ENCODE results near the gene CREBBP. TPM values are rescaled to one million over a fixed set of nuclear protein-coding genes. Genes with fewer than 3 reads are reported as not detected.

Gene CREBBP
- total RNA-seq, 2 donors from 2014 or later, result 65.0 to 103 TPM

DNA sequence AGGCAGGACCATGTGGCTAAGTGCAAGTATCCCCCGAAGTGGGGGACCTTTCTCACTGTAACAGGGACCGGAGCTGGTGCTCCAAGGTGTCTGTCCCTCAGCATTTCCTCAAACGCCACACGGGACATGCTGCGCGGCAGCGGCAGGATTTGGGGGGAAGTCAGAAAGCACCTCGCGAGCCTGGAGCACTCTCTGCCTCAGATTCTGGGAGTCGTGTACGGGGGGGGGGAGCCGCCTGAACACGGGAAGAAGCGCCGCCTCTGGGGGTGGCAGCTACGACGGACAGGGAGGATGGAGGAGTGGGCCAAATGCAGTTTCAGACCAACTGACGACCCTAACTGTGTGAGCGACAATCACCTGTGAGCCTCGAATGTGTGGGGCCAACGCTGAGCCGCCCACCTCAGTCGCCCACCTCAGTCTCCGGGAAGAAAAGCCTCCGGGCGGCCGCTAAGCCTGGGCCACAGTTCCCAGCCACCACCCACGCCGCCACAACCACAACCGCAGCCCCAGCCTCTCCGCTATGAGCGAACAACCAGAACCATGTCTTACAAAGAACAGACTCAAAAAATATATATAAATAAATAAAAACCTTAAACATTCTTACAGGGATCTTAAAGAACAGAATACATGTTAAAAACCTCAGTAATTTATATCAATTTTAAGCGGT is 154.4 kb downstream of the CREBBP start:
- TF ChIP-seq, protein P1, sequence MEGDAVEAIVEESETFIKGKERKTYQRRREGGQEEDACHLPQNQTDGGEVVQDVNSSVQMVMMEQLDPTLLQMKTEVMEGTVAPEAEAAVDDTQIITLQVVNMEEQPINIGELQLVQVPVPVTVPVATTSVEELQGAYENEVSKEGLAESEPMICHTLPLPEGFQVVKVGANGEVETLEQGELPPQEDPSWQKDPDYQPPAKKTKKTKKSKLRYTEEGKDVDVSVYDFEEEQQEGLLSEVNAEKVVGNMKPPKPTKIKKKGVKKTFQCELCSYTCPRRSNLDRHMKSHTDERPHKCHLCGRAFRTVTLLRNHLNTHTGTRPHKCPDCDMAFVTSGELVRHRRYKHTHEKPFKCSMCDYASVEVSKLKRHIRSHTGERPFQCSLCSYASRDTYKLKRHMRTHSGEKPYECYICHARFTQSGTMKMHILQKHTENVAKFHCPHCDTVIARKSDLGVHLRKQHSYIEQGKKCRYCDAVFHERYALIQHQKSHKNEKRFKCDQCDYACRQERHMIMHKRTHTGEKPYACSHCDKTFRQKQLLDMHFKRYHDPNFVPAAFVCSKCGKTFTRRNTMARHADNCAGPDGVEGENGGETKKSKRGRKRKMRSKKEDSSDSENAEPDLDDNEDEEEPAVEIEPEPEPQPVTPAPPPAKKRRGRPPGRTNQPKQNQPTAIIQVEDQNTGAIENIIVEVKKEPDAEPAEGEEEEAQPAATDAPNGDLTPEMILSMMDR (IDR thresholded peaks at IDR 0.05), result no peak
- Histone ChIP-seq H3K4me1 (ENCODE audit: control insufficient read depth in 1 of 2, low read depth in 2 of 2) (no peaks in the 10 kb centered on the region), H3K27me3 (replicated peaks; ENCODE audit: insufficient read depth) (no peaks in the 10 kb centered on the region), H3K36me3 (peaks cover 41% of the 10 kb centered on the region), H3K9me3 (no peaks in the 10 kb centered on the region), H3K4me3 (no peak overlapping the region), H3K27ac (no peak overlapping the region)
- DNase-seq (ENCODE audit: low spot score) (no peak), ATAC-seq (ENCODE audit: insufficient number of reproducible peaks, low FRiP score, low read depth) (no peak)

DNA sequence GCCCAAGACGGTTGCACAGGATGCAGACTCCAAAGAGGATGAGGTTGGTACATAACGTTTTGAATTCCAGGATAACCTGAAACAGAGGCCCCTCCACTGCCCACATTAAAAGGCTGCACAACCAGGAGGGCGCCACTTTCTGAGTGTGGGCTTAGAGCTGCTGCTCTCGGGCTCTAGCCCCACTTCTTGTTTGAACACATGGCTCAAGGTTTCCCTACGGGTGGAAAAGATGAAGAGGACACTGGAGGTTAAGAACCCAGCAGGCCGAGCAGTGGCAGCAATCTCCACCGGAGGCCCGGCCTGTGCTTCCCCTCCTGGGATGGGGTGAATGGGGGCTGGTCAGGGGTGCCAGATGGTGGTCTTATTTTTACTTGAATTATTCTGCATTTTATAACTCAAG is 155.2 kb downstream of the CREBBP start:
- no peak for ATAC-seq (ENCODE audit: insufficient number of reproducible peaks, low FRiP score, low read depth)
- DNase-seq (ENCODE audit: low spot score), result no peak
- no peaks in the 10 kb centered on the region for H3K9me3 ChIP-seq
- no peaks in the 10 kb centered on the region for H3K4me1 ChIP-seq (ENCODE audit: control insufficient read depth in 1 of 2, low read depth in 2 of 2)
- H3K4me3 ChIP-seq, result no peak overlapping the region
- no peaks in the 10 kb centered on the region for H3K27me3 ChIP-seq (replicated peaks; ENCODE audit: insufficient read depth)
- H3K27ac ChIP-seq, result no peak overlapping the region
- H3K36me3 ChIP-seq, result peaks cover 32% of the 10 kb centered on the region
- TF ChIP-seq, protein P1 (IDR thresholded peaks at IDR 0.05), result no peak

DNA sequence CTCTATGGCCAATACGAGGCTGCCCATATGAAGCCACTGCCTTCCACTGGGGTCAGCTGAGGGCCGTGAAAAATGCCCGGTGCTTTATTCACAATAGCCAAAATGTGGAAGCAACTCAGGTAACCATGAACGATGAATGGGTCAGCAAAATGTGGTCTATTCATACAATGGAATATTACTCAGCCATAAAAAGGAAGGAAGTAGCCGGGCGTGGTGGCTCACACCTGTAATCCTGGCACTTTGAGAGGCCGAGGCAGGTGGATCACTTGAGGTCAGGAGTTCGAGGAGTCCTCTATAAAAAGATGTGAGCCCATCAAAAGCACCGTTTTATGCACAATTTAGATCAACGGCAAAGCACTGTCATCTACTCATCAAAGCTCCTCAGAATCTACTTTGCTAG is 158.0 kb downstream of the CREBBP start:
- H3K36me3 ChIP-seq, result peaks cover 7% of the 10 kb centered on the region
- no peaks in the 10 kb centered on the region for H3K27me3 ChIP-seq (replicated peaks; ENCODE audit: insufficient read depth)
- H3K4me3 ChIP-seq, result no peak overlapping the region
- H3K4me1 ChIP-seq (ENCODE audit: control insufficient read depth in 1 of 2, low read depth in 2 of 2), result peaks cover 3 to 8% of the 10 kb centered on the region in 2 donors
- H3K27ac ChIP-seq, result no peak overlapping the region
- ATAC-seq (ENCODE audit: insufficient number of reproducible peaks, low FRiP score, low read depth) (no peak), DNase-seq (ENCODE audit: low spot score) (no peak)
- TF ChIP-seq, protein P1 (IDR thresholded peaks at IDR 0.05), result no peak
- H3K9me3 ChIP-seq, result no peaks in the 10 kb centered on the region

DNA sequence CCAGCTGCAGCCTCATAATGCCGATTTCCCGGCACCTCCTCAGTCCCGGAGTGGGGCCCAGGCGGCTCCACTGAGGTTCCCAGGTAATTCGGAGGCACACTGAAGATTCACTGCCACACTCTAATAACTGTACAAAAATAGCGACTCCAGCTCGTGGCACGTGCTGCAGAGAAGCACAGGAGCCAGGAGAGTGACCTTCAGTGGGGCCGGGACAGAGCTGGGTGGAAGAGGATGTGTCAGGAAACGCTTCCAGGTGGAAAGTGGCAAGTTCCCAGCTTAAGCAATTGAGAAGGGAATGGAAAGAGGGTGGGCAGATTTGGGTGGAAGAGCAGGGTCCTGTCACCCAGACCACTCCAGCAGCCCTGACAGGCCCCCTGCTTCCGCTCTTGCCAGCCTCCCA is 160.1 kb downstream of the CREBBP start:
- no peaks in the 10 kb centered on the region for H3K9me3 ChIP-seq
- TF ChIP-seq, protein P1 (IDR thresholded peaks at IDR 0.05), result no peak
- no peaks in the 10 kb centered on the region for H3K36me3 ChIP-seq
- H3K27me3 ChIP-seq (replicated peaks; ENCODE audit: insufficient read depth), result no peaks in the 10 kb centered on the region
- ATAC-seq (ENCODE audit: insufficient number of reproducible peaks, low FRiP score, low read depth) (no peak), DNase-seq (ENCODE audit: low spot score) (no peak)
- no peak overlapping the region for H3K27ac ChIP-seq
- peaks cover 3 to 19% of the 10 kb centered on the region in 2 donors for H3K4me1 ChIP-seq (ENCODE audit: control insufficient read depth in 1 of 2, low read depth in 2 of 2)
- H3K4me3 ChIP-seq, result no peak overlapping the region

DNA sequence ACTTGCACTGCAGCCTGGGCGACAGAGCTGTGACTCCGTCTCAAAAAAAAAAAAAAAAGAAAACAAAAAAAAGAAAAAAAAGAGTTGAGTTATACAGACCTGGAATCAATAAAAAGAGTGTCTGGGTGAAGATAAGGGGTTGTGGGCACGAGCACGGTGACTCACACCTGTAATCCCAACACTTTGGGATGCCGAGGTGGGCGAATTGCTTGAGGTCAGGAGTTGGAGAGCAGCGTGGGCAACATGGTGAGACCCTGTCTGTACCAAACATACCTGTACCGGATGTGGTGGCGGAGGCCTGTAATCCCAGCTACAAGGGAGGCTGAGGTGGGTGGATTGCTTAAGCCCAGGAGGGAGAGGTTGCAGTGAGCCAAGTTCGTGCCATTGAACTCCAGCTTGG is 161.9 kb downstream of the CREBBP start:
- DNase-seq (ENCODE audit: low spot score), result no peak
- Histone ChIP-seq H3K36me3 (no peaks in the 10 kb centered on the region), H3K27me3 (replicated peaks; ENCODE audit: insufficient read depth) (no peaks in the 10 kb centered on the region), H3K4me1 (ENCODE audit: control insufficient read depth in 1 of 2, low read depth in 2 of 2) (peaks cover 3 to 19% of the 10 kb centered on the region in 2 donors), H3K9me3 (no peaks in the 10 kb centered on the region), H3K27ac (no peak overlapping the region), H3K4me3 (no peak overlapping the region)
- TF ChIP-seq, protein P1 (IDR thresholded peaks at IDR 0.05), result no peak
- no peak for ATAC-seq (ENCODE audit: insufficient number of reproducible peaks, low FRiP score, low read depth)

Data from thoracic aorta (tissue), 2 donors.